K562 (cell line): Measurements from ENCODE around the gene DEDD. TPM values are rescaled to one million over a fixed set of nuclear protein-coding genes. Genes with fewer than 3 reads are reported as not detected.
A peak's percentile ranks its signal among the peaks of the same experiment; 100 is the strongest.

Source experiments
- ATF7 ChIP-seq: fragments of 450-650 bp; IDR thresholded peaks from 2 replicates; pipeline ENCODE4 v1.7.1; 2014; ENCODE audit warnings: mild to moderate bottlenecking, moderate library complexity
- DPF2 ChIP-seq: fragments of 450-650 bp; IDR thresholded peaks from 2 replicates; pipeline ENCODE4 v1.6.1; 2016
- FOSL1 ChIP-seq: fragments of 200-800 bp; sonication (Bioruptor generic); conservative IDR thresholded peaks from 2 replicates; pipeline ENCODE4 v1.6.1; 2016; ENCODE audit warnings: missing genetic modification characterization, missing compliant biosample characterization
- MCM2 ChIP-seq: fragments of 450-650 bp; IDR thresholded peaks from 2 replicates; pipeline ENCODE4 v1.6.1; 2017; ENCODE audit warnings: low read depth, mild to moderate bottlenecking
- NFYB ChIP-seq: IDR thresholded peaks from 2 replicates; pipeline ENCODE4 v1.6.1; 2011; ENCODE audit warnings: mild to moderate bottlenecking, moderate library complexity; ENCODE audit not compliant: insufficient read length; ENCODE audit errors: extremely low read depth
- NR4A1 ChIP-seq, 2 experiments: fragments of 250-450 bp in 1 of 2; fragments of 450-650 bp in 1 of 2; sonication (Bioruptor Pico) in 1 of 2; IDR thresholded peaks; 2 replicates each; pipeline versions ENCODE4 v1.4.0 to v1.6.1; 2016 to 2020; ENCODE audit warnings: mild to moderate bottlenecking in 2 of 2, missing compliant biosample characterization in 1 of 2, missing genetic modification characterization in 1 of 2, moderate library complexity in 1 of 2
- NUFIP1 ChIP-seq: fragments of 450-650 bp; IDR thresholded peaks from 2 replicates; pipeline ENCODE4 v1.6.1; 2018; ENCODE audit not compliant: partially characterized antibody
- PRPF4 ChIP-seq: fragments of 200-400 bp; formaldehyde crosslinking; IDR thresholded peaks from one replicate; pipeline ENCODE4 v1.6.1; 2017; ENCODE audit warnings: low read length, low read depth, mild to moderate bottlenecking; ENCODE audit not compliant: insufficient read depth, poor library complexity, severe bottlenecking
- RBM14 ChIP-seq: fragments of 200-400 bp; formaldehyde crosslinking; IDR thresholded peaks from 2 replicates; pipeline ENCODE4 v1.6.1; 2018; ENCODE audit warnings: low read depth, mild to moderate bottlenecking, low read length, moderate library complexity, borderline replicate concordance; ENCODE audit not compliant: insufficient read depth
- TEAD1 ChIP-seq, 2 experiments: fragments of 450-650 bp in 1 of 2; sonication (generic) in 1 of 2; formaldehyde crosslinking; IDR thresholded peaks; 2 replicates each; pipeline versions ENCODE4 v1.4.0 to v1.8.0; 2020 to 2022; ENCODE audit warnings: mild to moderate bottlenecking in 2 of 2, missing genetic modification reagents in 1 of 2
- THRAP3 ChIP-seq: fragments of 450-650 bp; IDR thresholded peaks from 2 replicates; pipeline ENCODE4 v1.6.1; 2016; ENCODE audit warnings: mild to moderate bottlenecking, inconsistent platforms, borderline replicate concordance
- USF1 ChIP-seq: sonication (generic); formaldehyde crosslinking; IDR thresholded peaks from 2 replicates; pipeline ENCODE4 v1.9.0; 2022; ENCODE audit warnings: mild to moderate bottlenecking, missing genetic modification reagents
- USF2 ChIP-seq: sonication (generic); formaldehyde crosslinking; IDR thresholded peaks from 2 replicates; pipeline ENCODE4 v1.5.0; 2020; ENCODE audit warnings: missing genetic modification reagents
- ZNF24 ChIP-seq: fragments of 450-650 bp; IDR thresholded peaks from 2 replicates; pipeline ENCODE4 v1.6.1; 2016
- polyA plus RNA-seq, 8 experiments: library from polyadenylated mRNA; depleted of rRNA in 4 of 8; stranded (reverse) in 5 of 8; unstranded in 3 of 8; fragments of >200 nt; fragmentation: Nextera tagmentation in 2 of 8; fragmentation: Illumina TruSeq in 1 of 8; extraction: Ambion mirVana in 2 of 8; extraction: Trizol in 1 of 8; gene quantifications; 2 replicates each; pipeline versions ENCODE4 v1.2.1 to v1.2.3, GENCODE V29; 2011 to 2014; ENCODE audit warnings: inconsistent platforms in 1 of 8, missing spikeins in 1 of 8
- total RNA-seq, 7 experiments: library from RNA; depleted of rRNA in 6 of 7; stranded (reverse); fragments of >200 nt in 6 of 7; fragmentation: Illumina TruSeq in 2 of 7; extraction: Trizol in 2 of 7; gene quantifications; 2 replicates each; pipeline versions ENCODE4 v1.2.1 to v1.2.3, GENCODE V29; 2011 to 2021; ENCODE audit warnings: low replicate concordance in 1 of 7
- TF ChIP-seq, protein P1 (sequence below), 2 experiments: fragments of 150-350 bp in 1 of 2; IDR thresholded peaks; 2 replicates each; pipeline ENCODE4 v1.6.1; 2012 to 2016; ENCODE audit warnings: low read depth in 2 of 2, low read length in 2 of 2, mild to moderate bottlenecking in 1 of 2, moderate library complexity in 1 of 2
- TF ChIP-seq, protein P2 (sequence below): fragments of 450-650 bp; IDR thresholded peaks from 2 replicates; pipeline ENCODE4 v1.6.1; 2018; ENCODE audit warnings: mild to moderate bottlenecking, low read depth; ENCODE audit not compliant: partially characterized antibody
- TF ChIP-seq, protein P3 (sequence below), 2 experiments: IDR thresholded peaks; 2 replicates each; pipeline ENCODE4 v1.6.1; 2011; ENCODE audit warnings: borderline replicate concordance in 1 of 2, control low read depth in 1 of 2, low read depth in 1 of 2, low read length in 1 of 2, mild to moderate bottlenecking in 1 of 2, mixed read lengths in 1 of 2, moderate library complexity in 1 of 2; ENCODE audit not compliant: insufficient read depth in 1 of 2, insufficient read length in 1 of 2, poor library complexity in 1 of 2, severe bottlenecking in 1 of 2; ENCODE audit errors: extremely low read depth in 1 of 2

The DEDD gene
- total and polyA plus RNA-seq, 9 of the 15 experiments (the other 6 are each of a cell fraction or from before 2014, with no cell fraction given), result 11.6 to 41.0 (median 16.8) TPM

DNA sequence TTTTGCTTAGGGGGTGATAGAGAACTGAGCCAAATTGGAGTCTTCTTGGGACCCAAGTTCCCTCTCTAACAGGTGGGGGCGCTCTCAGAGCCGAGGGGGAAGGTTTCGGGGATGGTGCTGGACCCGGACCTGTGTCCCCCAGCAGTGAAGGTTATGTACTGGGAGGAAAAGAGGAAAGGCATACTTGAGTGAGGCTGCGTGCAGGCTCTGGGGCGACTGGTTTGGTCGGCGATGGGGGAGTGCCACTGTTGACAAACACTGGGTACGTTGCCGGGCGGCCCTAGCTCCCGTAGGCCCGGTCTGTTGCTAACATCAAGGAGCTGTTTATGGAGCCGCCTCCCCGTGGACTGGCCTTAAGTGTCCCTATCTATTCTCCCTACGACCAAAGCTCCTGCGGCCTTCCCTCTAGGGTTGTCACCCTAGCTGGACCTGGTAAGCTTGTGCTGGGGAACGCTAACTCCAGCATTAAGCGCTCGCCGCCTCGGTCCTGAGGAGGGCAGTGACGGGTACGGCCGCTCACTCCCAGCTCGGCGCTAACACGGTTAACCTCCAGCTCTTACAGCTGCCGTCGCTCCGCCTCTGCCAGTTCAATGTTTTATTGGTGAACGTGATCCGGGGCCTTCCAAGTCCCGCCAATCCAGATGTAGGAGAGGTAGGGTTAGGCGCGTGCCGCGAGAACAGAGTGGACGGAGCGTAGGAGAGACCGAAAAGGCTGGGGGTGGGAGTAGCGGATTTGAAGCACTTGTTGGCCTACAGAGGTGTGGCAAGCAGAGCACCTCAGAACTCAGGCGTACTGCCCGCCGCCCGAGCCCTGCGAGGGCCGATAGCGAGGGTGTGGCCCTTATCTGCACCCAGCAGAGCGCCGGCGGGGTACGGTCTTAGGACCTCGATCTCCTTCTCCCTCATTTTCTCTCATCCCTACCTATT lies 33.5 kb upstream of the DEDD start, which contains the start of gene PPOX (continued):
- TF ChIP-seq NFYB (peak; percentile 81), TEAD1 (CRISPR knock-in tag; IDR thresholded peaks at IDR 0.05) (peak; percentile 52 to 60), NUFIP1 (no peak), RBM14 (no peak), NR4A1 (CRISPR knock-in tag; IDR thresholded peaks at IDR 0.05) (no peak), NR4A1 (tag; IDR thresholded peaks at IDR 0.05) (no peak), DPF2 (peak; percentile 98), USF1 (peak; percentile 89), FOSL1 (tag) (peak; percentile 45), USF2 (peak; percentile 51), MCM2 (no peak), THRAP3 (0 out of 2 replicates have a peak, but pooled peaks have one; percentile 62), ZNF24 (peak; percentile 22; the same call in 1 of the 2 replicates), ATF7 (peak; percentile 87), PRPF4 (no peak)
- TF ChIP-seq, protein P1, sequence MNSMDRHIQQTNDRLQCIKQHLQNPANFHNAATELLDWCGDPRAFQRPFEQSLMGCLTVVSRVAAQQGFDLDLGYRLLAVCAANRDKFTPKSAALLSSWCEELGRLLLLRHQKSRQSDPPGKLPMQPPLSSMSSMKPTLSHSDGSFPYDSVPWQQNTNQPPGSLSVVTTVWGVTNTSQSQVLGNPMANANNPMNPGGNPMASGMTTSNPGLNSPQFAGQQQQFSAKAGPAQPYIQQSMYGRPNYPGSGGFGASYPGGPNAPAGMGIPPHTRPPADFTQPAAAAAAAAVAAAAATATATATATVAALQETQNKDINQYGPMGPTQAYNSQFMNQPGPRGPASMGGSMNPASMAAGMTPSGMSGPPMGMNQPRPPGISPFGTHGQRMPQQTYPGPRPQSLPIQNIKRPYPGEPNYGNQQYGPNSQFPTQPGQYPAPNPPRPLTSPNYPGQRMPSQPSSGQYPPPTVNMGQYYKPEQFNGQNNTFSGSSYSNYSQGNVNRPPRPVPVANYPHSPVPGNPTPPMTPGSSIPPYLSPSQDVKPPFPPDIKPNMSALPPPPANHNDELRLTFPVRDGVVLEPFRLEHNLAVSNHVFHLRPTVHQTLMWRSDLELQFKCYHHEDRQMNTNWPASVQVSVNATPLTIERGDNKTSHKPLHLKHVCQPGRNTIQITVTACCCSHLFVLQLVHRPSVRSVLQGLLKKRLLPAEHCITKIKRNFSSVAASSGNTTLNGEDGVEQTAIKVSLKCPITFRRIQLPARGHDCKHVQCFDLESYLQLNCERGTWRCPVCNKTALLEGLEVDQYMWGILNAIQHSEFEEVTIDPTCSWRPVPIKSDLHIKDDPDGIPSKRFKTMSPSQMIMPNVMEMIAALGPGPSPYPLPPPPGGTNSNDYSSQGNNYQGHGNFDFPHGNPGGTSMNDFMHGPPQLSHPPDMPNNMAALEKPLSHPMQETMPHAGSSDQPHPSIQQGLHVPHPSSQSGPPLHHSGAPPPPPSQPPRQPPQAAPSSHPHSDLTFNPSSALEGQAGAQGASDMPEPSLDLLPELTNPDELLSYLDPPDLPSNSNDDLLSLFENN (IDR thresholded peaks at IDR 0.05; ENCODE audit: low read depth in 2 of 2, low read length in 2 of 2), result peak in 1 of 2 experiments; percentile 98; a peak in 2 of 4 replicates
- TF ChIP-seq, protein P2, sequence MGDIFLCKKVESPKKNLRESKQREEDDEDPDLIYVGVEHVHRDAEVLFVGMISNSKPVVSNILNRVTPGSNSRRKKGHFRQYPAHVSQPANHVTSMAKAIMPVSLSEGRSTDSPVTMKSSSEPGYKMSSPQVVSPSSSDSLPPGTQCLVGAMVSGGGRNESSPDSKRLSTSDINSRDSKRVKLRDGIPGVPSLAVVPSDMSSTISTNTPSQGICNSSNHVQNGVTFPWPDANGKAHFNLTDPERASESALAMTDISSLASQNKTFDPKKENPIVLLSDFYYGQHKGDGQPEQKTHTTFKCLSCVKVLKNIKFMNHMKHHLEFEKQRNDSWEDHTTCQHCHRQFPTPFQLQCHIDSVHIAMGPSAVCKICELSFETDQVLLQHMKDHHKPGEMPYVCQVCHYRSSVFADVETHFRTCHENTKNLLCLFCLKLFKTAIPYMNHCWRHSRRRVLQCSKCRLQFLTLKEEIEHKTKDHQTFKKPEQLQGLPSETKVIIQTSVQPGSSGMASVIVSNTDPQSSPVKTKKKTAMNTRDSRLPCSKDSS, result no peak
- TF ChIP-seq, protein P3, sequence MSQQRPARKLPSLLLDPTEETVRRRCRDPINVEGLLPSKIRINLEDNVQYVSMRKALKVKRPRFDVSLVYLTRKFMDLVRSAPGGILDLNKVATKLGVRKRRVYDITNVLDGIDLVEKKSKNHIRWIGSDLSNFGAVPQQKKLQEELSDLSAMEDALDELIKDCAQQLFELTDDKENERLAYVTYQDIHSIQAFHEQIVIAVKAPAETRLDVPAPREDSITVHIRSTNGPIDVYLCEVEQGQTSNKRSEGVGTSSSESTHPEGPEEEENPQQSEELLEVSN (IDR thresholded peaks at IDR 0.05; ENCODE audit: borderline replicate concordance in 1 of 2, extremely low read depth in 1 of 2, insufficient read depth in 1 of 2, insufficient read length in 1 of 2, low read depth in 1 of 2, low read length in 1 of 2, poor library complexity in 1 of 2, severe bottlenecking in 1 of 2), result peak; percentile 81 to 85
